ENCODE measurements around the gene SHISA6. TPM values are rescaled to one million over a fixed set of nuclear protein-coding genes. Genes with fewer than 3 reads are reported as not detected.

The SHISA6 gene
- total RNA-seq, 2 donors from 2014 or later: 0.07 TPM; not detected in 1

GRCh38 chr17:11240041-11240840, 772 bp upstream of the SHISA6 start:
- no peaks in the 10 kb centered on the region for H3K9me3 ChIP-seq
- H3K4me3 ChIP-seq: peak overlapping the region; percentile 25 to 44
- peaks cover 0 to 6% of the 10 kb centered on the region in 2 donors for H3K4me1 ChIP-seq
- no peak for DNase-seq (ENCODE audit: low spot score)
- H3K36me3 ChIP-seq: no peaks in the 10 kb centered on the region
- H3K27ac ChIP-seq: peak overlapping the region in 1 of 2 donors; percentile 3
- peaks cover 10 to 19% of the 10 kb centered on the region in 2 donors for H3K27me3 ChIP-seq
- TF ChIP-seq, protein P1, sequence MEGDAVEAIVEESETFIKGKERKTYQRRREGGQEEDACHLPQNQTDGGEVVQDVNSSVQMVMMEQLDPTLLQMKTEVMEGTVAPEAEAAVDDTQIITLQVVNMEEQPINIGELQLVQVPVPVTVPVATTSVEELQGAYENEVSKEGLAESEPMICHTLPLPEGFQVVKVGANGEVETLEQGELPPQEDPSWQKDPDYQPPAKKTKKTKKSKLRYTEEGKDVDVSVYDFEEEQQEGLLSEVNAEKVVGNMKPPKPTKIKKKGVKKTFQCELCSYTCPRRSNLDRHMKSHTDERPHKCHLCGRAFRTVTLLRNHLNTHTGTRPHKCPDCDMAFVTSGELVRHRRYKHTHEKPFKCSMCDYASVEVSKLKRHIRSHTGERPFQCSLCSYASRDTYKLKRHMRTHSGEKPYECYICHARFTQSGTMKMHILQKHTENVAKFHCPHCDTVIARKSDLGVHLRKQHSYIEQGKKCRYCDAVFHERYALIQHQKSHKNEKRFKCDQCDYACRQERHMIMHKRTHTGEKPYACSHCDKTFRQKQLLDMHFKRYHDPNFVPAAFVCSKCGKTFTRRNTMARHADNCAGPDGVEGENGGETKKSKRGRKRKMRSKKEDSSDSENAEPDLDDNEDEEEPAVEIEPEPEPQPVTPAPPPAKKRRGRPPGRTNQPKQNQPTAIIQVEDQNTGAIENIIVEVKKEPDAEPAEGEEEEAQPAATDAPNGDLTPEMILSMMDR (IDR thresholded peaks at IDR 0.05): peak in 1 of 2 donors; percentile 16

GRCh38 chr17:11241611-11242226, 706 bp downstream of the SHISA6 start:
- Histone ChIP-seq H3K9me3 (no peaks in the 10 kb centered on the region), H3K4me1 (peaks cover 0 to 6% of the 10 kb centered on the region in 2 donors), H3K4me3 (no peak overlapping the region), H3K27ac (no peak overlapping the region), H3K27me3 (peaks cover 10 to 19% of the 10 kb centered on the region in 2 donors), H3K36me3 (no peaks in the 10 kb centered on the region)
- TF ChIP-seq, protein P1 (IDR thresholded peaks at IDR 0.05): no peak
- DNase-seq (ENCODE audit: low spot score): no peak

- TF ChIP-seq, protein P1 (IDR thresholded peaks at IDR 0.05): no peak
- H3K27me3 ChIP-seq: peaks cover 10 to 19% of the 10 kb centered on the region in 2 donors
- H3K4me1 ChIP-seq: peaks cover 0 to 6% of the 10 kb centered on the region in 2 donors
- DNase-seq (ENCODE audit: low spot score): no peak
- no peaks in the 10 kb centered on the region for H3K9me3 ChIP-seq
- no peak overlapping the region for H3K27ac ChIP-seq
- no peak overlapping the region for H3K4me3 ChIP-seq
- no peaks in the 10 kb centered on the region for H3K36me3 ChIP-seq
Measured at GRCh38 chr17:11242411-11242810, 1.4 kb downstream of the SHISA6 start.

- TF ChIP-seq, protein P1 (IDR thresholded peaks at IDR 0.05): no peak
- no peak overlapping the region for H3K4me3 ChIP-seq
- no peak overlapping the region for H3K27ac ChIP-seq
- H3K27me3 ChIP-seq: peaks cover 10 to 16% of the 10 kb centered on the region in 2 donors
- H3K36me3 ChIP-seq: no peaks in the 10 kb centered on the region
- no peak for DNase-seq (ENCODE audit: low spot score)
- no peaks in the 10 kb centered on the region for H3K9me3 ChIP-seq
- peaks cover 0 to 4% of the 10 kb centered on the region in 2 donors for H3K4me1 ChIP-seq
Measured at GRCh38 chr17:11244776-11245175, 3.8 kb downstream of the SHISA6 start.

DNA sequence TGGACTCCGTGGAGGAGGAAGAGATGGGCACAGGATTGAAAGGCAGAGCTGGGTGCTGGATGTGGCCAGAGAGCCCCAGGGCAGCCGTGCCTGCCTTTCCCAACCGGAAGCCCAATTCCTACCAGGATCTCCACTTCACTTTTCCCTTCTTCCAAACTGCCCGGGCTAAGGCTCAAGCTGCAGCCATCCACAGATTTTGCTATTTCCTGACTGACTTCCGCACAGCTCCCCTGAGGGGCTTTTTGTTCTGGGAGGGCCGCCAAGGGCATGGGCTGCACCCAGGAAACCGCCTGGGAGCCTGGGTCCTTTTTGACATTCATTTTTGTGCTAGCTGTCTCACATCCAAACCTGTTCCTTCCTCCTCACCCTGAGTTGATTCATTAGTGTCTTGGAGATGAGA, 4.2 kb downstream of the SHISA6 start:
- no peaks in the 10 kb centered on the region for H3K9me3 ChIP-seq
- H3K27ac ChIP-seq: no peak overlapping the region
- H3K27me3 ChIP-seq: peaks cover 7 to 12% of the 10 kb centered on the region in 2 donors
- peaks cover 0 to under 1% of the 10 kb centered on the region in 2 donors for H3K4me1 ChIP-seq
- DNase-seq (ENCODE audit: low spot score): no peak
- TF ChIP-seq, protein P1 (IDR thresholded peaks at IDR 0.05): no peak
- no peaks in the 10 kb centered on the region for H3K36me3 ChIP-seq
- no peak overlapping the region for H3K4me3 ChIP-seq
